OCI-M2 (cell line): ENCODE measurements around the gene SEPTIN5.

ENCODE experiments used
- DNase-seq: peaks from one replicate; lab custom pipeline; 2025; ENCODE audit not compliant: unreplicated experiment; lab: John Stamatoyannopoulos, UW

Gene SEPTIN5

DNA sequence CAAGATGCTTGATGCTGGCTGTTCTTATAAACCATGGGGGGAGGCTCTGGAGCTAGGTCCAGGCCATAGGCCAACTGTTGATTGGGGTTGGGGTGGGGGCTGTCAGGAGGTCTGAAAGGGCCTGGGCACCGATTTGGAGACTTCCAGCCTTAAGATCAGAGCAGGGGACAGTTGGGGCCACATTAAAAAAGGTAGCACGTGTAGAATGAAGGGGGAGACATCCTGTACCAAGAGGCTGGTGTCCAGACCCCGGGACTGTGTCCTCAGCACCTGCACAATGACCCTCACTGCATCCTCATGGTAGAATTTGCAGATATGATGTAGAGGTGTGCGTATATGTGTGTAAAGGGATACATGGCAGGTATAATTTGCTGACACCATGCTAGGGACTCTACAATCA is 33.8 kb downstream of the SEPTIN5 start:
- no peak for DNase-seq

DNA sequence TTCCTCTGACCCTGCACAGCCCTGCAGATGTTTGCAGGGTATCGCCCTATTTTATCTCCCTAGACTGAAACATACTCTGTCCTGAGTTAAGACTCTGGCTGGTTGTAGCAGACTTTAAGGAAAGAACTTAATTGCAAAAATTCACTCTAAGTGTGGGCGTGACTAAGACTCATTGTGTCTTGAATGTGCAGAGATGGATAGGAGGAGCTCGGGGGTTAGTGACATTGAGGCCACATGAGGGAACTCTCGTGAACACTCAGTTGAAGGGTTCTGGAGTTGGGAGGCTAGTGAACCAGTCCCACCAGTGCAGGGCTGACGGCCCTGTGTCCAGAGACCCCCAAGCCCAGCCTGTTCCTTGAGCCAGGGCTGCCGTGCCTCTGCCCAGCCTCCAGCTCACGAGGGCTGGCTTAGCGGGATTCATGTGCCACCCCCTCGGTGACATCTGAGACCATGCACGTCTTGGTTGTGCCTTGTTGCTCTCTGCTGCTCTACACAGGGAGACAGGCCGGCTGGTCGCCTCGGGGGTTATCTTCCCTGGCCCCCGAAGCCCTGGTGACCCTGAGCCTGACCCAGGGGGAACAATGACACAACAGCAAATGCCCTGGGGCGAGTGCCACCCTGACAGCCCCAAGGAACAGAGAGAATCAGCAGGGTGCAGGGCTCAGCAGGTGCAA is 34.8 kb downstream of the SEPTIN5 start:
- DNase-seq: no peak

GRCh38 chr22:19749876-19750275 is 35.6 kb downstream of the SEPTIN5 start:
- DNase-seq: no peak

GRCh38 chr22:19750507-19751490 is 36.5 kb downstream of the SEPTIN5 start:
- DNase-seq: no peak

- no peak for DNase-seq
Observed at GRCh38 chr22:19751497-19752245, 37.4 kb downstream of the SEPTIN5 start.

DNA sequence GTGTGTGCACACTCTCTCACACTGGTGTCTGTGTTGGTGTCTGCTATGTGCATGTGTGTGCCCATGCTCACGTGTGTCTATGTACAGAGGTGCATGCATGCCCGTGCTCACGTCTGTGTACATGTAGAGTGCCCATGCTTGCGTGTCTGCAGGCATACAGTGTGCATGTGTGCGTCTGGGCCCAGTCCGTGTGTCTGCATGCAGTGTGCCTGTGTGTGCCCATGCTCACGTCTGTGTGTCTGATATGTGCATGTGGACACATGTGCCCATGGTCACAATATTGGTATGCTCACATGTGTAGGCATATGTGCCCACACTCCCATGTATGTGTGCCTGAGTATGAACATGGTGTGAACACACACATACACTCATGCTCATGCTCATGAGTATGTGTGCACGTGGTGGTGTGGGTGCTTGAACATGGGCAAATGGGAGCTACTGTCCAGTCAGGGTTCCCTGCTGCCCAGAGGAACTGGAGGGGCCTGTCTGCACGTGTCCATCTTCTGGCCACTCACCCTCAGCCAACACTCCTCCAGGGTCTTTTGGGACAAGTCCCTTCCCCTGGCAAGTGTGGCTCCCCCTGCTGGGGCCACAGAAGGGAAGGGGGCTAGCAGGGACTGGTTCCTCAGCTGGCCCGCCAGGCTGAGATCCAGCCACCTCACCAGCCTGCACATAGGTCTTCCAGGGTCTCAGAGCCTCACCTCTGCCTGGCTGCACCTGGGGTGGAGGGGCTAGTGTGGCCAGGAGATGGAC is 39.0 kb downstream of the SEPTIN5 start:
- no peak for DNase-seq

DNA sequence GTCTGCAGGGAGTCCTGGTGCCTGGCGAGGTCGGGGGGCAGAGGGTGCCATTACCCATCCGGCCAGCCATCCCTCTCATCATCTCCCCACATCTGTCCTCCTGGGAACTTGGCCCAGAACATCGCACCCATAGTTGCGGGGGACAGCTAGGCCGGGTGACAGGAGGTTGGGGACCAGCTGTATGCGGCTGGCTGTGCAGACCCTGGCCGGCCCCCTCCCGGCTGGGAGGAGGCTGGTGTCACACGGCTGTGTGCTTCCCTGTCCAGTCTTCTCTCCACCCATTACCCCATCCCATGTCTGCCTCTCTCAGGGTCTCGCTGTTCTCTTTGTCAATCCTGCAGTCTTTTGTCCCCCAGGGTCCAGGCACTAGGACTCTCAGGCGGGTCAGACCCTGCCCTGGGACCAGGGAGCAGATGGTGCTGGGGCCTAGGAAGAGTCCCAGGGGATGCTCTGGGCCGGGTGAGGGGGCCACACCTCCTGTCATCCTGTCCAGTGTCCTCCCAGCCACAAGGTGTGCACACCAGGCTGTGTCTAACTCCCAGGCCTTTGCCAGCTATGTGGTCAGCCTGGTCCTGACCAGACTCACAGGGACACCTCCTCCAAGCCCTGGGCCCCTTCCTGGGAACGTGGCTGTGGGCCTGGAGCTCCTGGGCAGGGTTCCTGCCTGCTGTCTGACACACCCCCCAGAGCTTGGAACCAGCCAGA is 39.8 kb downstream of the SEPTIN5 start:
- no peak for DNase-seq

DNA sequence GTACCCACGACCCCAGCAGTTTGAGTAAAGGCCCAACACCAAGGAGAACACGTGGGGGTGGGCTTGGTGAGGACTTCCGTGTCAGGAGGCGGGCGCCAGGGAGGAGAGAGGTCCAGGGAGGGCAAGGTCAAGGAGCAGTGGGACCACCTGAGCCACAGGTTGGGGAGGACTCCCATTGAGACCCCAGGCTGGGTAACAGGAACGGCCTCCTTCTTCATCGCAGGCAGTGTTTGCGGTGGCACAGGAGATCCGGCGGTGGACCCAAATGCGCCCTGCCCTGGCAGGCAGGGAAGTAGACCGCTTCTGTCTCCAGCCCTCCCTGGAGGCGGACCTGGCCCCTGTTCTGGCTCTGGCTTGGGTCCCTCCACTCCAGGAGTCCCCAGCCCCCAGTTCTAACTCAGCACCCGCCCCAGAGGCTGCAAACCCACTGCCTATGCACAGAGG is 40.4 kb downstream of the SEPTIN5 start:
- DNase-seq: no peak

DNA sequence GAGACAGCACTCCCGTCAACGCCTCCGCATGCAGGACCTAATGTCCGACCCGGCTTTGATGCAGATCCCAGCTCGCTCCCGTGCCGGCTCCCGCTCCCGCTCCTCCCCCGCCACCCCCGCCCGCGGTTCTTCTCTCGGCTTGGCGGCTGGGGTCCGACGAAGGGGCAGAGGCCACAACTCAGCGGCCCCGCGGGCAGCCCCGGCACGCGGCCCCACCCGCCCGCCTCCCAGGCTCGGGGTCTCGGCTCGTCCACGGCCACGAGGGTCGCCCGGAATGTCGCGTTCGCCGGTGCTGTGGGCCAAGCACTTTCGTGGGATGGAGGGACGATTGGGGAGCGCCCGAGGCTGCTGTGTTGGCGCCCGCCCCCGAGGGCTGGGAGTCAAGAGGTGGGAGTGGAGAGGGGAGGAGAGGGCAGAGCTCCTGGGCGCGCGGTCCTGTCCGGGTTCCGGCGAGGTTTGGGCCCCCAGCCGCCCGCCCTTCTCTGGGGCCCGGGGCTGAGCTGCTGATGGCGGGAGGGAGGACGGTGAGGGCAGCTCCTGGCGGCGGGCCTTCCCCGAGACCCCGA is 40.9 kb downstream of the SEPTIN5 start:
- DNase-seq: no peak

DNA sequence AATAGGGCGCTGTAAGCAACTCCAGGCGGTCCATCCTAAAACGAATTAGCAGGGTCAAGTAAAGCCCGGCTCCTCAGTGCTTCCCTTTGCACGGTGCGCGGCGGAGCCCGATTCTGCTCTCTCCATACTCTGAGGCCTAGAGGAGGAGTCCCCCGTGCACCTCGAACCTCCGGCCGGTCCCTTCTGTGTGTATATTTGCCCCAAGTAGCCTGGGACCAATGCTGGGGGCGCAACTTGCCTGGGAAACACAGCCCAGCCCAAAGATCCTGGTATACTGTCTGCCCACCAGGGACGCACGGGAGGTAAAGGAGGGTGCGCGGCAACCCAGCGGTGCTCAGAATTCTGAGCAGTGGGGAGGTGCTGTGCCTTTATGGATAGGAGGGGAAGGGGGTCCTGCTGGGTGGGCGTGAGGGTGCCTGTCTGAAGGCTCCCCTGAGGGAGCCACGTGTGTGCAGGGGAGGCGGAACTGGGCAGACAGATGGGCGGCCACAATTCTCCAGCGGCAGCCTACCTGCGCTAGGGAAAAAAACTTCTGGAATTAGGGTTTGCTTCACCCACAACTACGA is 41.5 kb downstream of the SEPTIN5 start:
- no peak for DNase-seq

GRCh38 chr22:19756288-19757128 is 42.2 kb downstream of the SEPTIN5 start:
- no peak for DNase-seq

DNA sequence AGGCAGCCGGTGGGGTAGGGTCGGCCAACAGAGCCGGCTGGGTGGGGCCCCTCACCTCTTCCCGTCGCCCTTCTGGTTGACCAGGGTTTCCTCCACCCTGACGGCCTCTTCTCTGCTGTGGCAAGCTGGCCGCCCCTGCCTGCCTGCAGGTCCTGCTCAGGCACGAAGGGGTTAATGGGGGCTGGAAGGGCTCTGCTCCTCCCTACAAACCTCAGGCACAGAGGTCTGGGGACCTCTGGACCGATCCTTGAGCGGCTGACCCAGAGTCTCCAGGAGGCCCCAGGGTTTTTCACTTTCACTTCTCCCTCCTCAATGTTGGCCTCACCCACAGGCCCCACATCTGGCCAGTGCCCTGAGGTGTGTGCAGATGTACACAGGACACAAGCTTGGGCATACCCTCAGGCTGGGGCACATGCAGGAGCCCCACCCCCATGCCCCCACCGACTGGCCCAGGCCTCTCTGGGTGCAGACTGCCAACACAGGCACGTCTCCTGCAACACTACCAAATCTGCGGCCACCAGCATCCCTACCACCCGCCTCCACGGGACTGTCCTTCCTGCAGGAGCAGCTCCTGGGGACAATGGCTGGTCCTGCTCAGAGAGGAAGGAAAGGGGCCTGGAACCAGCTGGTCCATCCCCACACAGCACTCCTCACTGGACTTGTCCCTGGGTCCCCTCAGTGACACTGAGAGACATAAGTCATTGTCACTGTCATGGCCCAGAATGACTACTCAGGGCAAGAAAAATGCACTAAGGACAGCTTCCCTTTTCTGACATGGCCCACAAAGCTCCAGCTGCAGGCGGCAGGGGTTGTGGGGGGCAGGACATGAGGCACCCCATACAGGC is 43.1 kb downstream of the SEPTIN5 start:
- DNase-seq: no peak

- no peak for DNase-seq
Observed at GRCh38 chr22:19757985-19758895, 43.9 kb downstream of the SEPTIN5 start.

- DNase-seq: no peak
Observed at GRCh38 chr22:19758896-19759426, 44.7 kb downstream of the SEPTIN5 start.

DNA sequence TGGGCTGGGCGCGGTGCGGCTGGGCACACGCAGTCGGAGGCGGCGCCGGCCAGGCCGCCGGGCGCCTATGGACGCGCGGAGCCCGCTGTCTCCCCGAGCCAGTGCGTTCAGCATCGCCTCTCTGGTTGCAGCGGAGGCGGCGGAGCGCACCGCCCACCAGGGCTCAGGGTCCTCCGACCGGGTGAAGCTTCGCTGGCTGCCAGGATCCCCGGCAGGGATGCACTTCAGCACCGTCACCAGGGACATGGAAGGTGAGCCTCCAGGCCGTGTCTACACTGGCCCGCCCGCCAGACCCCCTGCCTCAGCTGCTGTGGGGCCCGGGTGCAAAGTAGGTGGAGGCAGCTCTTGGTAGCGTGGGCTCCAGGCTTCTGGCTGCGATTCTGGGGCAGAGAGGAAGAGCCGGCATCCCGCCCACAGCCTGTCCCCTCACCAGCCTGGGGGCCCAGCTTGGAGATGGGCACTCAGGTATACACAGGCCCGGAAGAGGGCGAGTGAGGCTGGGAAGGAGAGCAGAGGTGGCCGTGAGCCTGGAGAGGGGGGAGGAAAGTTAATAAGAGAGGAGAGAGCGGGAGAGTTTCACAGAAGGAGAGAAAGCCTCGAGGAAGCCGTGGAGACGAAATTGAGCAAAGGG is 45.2 kb downstream of the SEPTIN5 start:
- no peak for DNase-seq
